GM19351 (cell line): ENCODE measurements around the gene SAT2.
"Not testable (repeated sequence)": the region's sequence is repeated elsewhere in the genome, so short reads cannot be mapped to it uniquely, and the experiment has no call there.

ENCODE experiments used
- ATAC-seq: cut with Tn5 transposase; IDR thresholded peaks from one replicate; pipeline ENCODE4 v1.9.1; 2021; ENCODE audit warnings: mild to moderate bottlenecking, moderate library complexity; ENCODE audit not compliant: unreplicated experiment

SAT2 gene

DNA sequence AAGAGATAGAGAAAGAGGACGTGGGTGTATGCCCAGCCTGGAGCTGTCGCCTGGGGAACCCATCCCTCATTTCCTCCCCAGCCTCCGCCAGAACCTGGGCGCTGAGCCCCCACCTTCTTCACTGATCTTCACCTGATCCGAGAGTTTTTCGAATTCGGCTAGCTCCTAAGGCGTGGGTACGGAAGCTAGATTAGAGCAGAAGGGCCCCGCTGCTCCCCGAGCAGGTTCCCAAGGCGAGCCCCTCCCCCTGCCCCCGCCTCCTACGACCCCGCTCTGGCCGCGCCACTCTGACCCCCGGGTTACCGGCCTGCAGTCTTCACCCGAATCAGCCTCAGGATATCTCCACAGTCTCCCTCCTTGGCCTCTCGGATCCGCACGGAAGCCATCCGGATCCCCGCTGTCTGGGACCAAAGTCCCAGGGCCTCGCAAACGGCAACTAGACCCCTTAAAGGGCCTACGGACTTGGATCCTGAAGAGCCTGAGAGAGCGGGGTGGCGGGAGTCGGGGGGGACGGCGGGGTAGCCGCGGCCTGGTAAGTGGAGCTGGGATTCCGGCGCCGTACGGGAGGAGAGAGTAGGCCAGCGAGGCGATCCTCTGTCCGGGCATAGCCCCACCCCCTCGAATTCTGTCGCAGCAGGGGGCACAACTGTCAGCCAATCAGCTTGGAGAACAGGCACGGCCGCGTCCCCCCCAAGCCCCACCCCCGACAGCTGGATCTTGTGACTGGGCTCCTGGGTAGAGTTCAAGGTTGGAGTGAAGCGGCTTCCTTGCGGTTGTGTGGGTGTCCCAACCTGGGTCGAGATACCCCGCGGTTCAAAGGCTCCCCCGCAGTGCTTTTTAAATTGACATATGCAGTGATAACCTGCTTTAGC is at the start of gene SAT2:
TSS of gene SAT2 (minus strand) at position 572 of the 872 bp plus-strand sequence. CDS start at position 386, 186 bp downstream.
- ATAC-seq = peak; percentile 88

GRCh38 chr17:7676533-7676932 is 48.9 kb upstream of the SAT2 start:
- ATAC-seq = no peak

DNA sequence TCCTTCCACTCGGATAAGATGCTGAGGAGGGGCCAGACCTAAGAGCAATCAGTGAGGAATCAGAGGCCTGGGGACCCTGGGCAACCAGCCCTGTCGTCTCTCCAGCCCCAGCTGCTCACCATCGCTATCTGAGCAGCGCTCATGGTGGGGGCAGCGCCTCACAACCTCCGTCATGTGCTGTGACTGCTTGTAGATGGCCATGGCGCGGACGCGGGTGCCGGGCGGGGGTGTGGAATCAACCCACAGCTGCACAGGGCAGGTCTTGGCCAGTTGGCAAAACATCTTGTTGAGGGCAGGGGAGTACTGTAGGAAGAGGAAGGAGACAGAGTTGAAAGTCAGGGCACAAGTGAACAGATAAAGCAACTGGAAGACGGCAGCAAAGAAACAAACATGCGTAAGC is 47.3 kb upstream of the SAT2 start:
- no peak for ATAC-seq

DNA sequence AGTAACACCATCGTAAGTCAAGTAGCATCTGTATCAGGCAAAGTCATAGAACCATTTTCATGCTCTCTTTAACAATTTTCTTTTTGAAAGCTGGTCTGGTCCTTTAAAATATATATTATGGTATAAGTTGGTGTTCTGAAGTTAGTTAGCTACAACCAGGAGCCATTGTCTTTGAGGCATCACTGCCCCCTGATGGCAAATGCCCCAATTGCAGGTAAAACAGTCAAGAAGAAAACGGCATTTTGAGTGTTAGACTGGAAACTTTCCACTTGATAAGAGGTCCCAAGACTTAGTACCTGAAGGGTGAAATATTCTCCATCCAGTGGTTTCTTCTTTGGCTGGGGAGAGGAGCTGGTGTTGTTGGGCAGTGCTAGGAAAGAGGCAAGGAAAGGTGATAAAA is 45.6 kb upstream of the SAT2 start:
- no peak for ATAC-seq

GRCh38 chr17:7668482-7668881 is 40.9 kb upstream of the SAT2 start:
- ATAC-seq = no peak

DNA sequence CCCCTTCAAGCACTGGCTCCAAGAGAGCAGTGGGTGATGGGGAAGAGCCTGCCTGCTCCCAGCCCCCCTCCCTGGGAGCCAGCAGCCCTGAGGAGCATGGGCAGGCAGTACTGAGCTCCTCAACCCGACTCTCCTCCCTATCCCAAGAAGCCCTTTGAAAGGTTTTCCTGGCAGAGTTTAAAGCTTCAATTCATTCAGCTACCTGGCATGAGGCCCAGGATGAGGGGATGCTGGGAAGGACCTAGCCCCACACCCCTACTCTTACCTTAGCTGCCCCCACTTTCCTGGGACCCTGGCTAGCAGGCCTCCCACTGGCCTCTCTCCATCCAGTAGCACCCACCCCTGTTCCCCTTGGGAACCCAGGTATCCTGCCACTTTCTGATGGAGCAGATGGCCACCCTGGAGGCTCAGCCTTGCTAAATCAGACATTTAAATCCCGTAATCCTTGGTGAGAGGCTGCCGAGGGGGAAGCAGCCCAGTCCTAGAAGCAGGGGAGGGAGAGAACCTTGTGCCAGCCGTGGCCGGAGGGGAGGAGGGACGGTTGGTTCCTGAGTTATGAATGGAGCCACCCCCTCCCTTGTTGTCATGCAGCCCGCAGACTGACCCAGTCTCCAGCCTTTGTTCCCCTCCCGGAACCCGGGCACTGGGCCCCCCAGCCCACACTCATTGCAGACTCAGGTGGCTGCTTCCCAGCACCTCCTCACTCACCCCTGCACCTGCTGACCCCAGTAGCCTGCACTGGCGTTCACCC is 40.2 kb upstream of the SAT2 start:
- ATAC-seq = no peak

- ATAC-seq = no peak
Observed at GRCh38 chr17:7656958-7657609, 29.5 kb upstream of the SAT2 start.

GRCh38 chr17:7655541-7655840 is 27.9 kb upstream of the SAT2 start:
- ATAC-seq = no peak

GRCh38 chr17:7654832-7655540 is 27.4 kb upstream of the SAT2 start:
- ATAC-seq = no peak

DNA sequence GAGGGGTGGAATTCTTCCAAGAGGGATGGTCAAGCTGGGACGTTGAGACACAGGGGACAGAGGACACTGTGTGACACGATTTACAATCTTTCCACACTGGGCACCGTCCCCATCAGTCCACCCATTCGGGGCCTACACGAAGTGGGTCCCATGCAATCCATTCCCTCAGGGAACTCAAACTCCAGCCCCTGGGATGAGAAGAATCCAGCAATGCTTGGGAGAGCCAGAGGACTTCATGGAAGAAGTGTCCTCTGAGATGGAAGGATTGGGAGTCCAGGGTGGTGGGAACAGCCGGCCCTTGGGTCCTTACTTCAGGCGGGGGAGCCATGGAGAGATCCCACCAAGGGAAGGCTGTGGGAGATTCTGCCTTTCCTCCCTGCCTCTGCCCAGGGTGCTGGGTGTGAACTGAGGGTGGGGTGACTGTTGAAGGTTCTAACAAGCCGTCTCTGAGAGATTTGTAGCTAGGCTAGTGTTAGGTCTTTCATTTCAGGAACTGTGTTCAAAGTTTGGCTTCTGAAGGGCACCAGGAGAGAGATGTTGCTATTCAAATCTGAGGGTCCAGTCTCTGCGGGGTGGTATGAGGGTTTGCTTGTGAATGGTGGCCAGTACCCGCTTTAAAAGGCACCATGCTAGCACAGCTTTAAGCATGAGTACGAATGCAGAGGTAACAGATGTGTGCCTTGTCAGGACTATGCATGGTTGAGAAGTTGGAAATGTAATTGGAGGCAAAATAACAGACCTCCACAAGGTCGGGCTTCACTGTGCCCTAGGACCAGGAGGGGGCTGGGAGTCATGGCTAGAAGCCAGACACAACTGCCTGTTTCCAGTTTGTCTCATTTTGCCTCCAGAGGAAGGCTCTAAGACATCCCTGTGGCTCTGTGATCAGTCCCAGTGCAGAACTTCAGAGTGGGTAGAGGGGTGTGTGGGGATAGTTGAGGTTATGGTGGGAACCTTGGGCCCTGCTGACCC is 25.1 kb upstream of the SAT2 start:
- ATAC-seq = no peak

DNA sequence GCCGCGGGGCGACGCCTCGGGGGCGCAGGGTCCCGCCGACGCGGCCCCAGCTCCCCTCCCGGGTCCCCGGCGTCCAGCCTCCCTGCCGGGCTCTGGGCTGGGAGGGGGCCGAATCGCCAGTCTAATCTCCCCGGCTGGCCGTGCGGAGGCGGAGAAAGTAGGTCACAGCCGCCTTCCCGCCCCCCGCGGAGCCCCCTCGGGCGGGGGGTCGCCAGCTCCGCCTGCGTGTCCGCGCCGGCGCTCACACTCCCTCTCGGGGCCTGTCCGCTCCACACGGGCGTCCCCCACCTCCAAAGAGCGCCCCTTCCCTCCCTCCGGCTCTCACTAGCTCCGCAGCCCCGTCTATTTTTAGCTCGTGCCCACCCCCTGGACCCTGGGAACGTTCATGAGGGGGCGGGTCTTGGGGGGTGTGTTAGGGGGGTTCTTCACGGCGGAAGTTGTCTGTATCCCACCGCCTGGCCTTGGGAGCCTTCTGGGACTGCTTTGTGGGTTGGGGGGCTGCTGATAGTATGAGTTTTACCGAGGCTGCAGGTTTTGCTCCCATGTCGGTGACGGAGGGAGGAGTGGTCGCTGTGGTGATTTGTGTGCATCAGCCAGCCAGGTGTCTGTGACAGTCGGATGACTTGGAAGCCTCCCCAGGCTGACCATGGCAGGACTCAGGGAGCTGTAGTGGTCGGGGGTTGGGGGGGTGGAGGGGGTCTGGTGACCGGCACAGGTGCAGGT is 24.2 kb upstream of the SAT2 start:
- ATAC-seq = no peak

DNA sequence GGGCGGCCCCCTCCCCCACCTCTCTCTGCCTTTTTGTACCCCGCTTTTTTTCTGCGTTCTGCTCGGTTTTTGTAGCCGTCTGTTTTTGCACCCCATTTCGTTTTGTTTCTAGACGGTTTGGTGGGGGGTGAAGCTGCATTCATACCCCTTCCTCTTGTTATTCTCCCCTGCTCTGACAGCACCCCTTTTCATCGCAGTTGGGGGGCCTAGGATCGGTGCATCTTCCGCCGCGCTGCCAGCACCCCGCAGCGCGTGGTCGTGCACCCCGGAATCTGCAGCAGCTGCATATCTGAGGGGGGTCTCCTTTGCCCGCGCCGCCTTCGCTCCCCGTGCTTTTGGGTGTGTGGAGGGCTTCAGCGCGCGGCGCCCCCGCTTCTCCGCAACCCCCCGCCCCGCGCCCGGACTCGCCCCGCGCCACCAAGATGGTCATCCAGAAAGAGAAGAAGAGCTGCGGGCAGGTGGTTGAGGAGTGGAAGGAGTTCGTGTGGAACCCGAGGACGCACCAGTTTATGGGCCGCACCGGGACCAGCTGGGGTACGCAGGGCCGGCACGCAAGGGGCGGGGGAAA is 23.6 kb upstream of the SAT2 start:
- no peak for ATAC-seq

- ATAC-seq = no peak
Observed at GRCh38 chr17:7650509-7651096, 23.0 kb upstream of the SAT2 start, which contains the start of gene ATP1B2. TSS of gene ATP1B2 (plus strand) at chr17:7650926. CDS start at chr17:7651519, 593 bp downstream.

- no peak for ATAC-seq
Observed at GRCh38 chr17:7647018-7647417, 19.4 kb upstream of the SAT2 start.

DNA sequence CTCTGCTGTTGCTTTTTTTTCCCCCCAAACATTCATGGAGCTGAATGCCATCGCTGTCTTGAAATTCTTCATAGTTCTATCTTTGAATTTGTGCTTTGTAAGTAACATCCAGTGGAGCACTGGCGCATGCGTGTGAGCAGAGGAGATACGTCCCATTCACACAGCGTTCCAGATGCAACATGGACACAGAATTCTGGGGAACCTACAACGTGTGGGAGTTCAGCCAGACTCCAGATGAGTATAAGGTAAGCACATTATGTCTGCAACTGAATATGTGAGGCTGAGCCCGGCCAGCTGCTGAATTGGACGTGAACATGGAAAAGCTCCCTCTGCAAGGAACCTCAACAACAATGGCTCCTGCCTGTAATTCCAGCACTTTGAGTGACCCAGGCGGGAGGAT is 18.8 kb upstream of the SAT2 start:
- ATAC-seq = no peak

GRCh38 chr17:7644775-7645174 is 17.2 kb upstream of the SAT2 start:
- ATAC-seq = no peak

DNA sequence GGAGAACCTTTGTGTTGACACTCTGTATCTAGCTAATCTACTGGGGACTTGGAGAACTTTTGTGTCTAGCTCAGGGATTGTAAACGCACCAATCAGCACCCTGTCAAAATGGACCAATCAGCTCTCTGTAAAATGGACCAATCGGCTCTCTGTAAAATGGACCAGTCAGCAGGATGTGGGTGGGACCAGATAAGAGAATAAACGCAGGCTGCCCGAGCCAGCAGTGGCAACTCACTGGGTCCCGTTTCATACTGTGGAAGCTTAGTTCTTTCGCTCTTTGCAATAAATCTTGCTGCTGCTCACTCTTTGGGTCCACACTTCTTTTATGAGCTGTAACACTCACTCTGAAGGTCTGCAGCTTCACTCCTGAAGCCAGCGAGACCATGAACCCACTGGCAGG is 14.0 kb upstream of the SAT2 start:
- ATAC-seq = not testable (repeated sequence)

- no peak for ATAC-seq
Observed at GRCh38 chr17:7640783-7641182, 13.2 kb upstream of the SAT2 start.

DNA sequence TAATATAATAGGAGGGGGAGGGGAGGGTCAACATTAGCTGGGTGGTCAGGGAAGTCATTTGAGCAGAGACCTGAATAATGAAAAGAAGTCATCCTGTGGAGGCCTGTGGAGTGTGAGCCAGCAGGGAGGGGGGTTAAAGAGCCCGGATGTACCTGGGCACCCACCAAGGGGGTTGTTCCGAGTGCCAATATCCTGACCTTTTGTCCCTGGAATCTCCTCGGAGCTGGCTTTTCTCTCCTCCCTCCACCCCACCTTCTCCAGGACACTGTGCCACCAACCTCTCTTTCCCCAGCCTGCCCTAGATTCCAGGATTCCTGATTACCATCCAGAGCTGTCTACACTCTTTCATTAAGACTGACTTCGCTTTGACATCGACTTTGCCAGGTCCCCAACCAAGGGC is 8.5 kb upstream of the SAT2 start:
- ATAC-seq = no peak
